HG03066 (cell line): ENCODE results near the gene ZNF232.
"Not testable (repeated sequence)": the region's sequence is repeated elsewhere in the genome, so short reads cannot be mapped to it uniquely, and the experiment has no call there.

Source experiments
- ATAC-seq: cut with Tn5 transposase; IDR thresholded peaks from one replicate; pipeline ENCODE4 v1.9.1; 2021; ENCODE audit warnings: low read depth; ENCODE audit not compliant: unreplicated experiment

ZNF232 gene

DNA sequence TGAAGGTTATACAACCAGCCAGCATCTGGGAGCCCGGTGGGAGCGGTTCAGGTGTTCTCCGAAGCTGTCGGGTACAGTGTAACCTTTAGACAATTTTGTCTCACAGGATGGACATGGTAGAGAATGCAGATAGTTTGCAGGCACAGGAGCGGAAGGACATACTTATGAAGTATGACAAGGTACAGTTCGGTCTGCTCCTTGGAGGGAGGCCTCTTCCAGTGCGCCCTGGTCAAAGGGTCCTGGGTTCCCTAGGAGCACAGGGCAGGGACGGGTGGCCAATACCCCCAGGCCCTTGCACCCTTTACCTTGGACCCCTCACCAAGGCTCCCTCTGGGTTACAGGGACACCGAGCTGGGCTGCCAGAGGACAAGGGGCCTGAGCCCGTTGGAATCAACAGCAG is 18.6 kb upstream of the ZNF232 start:
- not testable (repeated sequence) for ATAC-seq

DNA sequence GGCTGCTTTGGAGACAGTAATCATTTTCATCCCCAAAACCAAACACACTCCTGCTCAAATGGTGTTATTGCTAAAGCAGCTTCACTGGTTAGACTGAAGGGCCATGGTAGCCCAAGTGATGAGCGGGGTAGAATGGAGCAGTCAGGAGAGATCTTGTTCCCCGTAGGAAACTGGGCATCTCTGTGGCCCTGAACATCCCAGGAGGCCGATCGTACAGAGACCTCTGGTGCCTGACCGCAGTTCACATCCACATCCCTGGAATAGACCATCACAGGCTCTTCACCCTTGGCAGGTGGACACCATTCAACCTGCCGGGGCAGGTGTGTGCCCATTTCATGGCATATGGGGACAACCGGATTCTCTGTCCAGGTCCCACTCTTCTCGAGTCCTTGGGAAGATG is 18.1 kb upstream of the ZNF232 start:
- not testable (repeated sequence) for ATAC-seq

- ATAC-seq, result no peak
Measured at GRCh38 chr17:5128905-5129535, 17.3 kb upstream of the ZNF232 start.

GRCh38 chr17:5128387-5128786 is 16.7 kb upstream of the ZNF232 start:
- ATAC-seq, result not testable (repeated sequence)

- ATAC-seq, result no peak
Measured at GRCh38 chr17:5127910-5128309, 16.2 kb upstream of the ZNF232 start.

DNA sequence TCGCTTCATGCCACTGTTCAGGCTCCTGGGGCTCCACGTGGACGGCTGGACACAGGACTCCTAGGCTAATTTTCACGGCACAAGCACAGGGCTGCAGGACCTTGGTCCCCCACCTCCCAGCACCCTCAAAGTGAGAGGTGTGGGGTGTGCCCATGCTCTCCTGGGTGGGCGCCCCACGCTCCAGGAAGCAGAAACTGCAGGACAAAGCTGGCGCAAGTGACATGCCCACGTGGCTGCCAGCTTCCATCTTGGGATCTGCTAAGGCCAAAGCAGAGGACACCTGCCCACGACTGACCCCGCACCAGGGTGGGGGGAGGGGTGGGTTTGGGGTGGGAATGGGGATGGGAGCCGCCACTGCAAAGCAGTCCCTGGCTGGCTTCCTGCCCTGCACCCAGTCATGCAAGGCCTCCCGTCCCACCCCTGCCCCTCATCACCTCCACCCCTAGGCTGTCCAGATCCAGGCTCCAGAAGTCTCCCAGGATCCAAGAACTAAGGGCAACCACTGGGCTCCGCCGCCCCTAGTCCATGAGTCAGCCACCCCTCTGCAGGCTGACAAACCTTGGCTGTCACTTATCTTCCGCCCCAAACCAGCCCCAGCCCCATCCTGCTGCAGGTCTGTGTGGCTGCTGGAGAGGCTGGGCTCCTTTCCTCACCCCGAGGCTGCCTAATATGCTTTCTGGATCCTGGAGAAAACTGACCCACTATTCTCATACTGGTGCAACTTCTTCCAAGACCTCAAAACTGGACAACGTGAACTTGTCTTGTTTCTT is 15.2 kb upstream of the ZNF232 start:
- no peak for ATAC-seq

DNA sequence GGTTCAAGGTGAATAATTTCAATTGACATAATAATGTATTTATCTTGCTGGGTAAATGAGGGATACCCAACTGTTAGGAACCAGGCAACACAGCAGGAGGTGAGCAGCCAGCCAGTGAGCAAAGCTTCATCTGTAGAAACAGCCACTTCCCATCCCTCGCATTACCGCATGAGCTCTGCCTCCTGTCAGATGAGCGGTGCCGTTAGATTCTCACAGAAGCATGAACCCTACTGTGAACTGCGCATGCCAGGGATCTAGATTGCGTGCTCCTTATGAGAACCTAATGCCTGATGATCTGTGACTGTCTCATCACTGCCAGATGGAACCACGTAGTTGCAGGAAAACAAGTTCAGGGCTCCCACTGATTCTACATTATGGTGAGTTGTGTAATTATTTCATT is 13.2 kb upstream of the ZNF232 start:
- ATAC-seq, result not testable (repeated sequence)

DNA sequence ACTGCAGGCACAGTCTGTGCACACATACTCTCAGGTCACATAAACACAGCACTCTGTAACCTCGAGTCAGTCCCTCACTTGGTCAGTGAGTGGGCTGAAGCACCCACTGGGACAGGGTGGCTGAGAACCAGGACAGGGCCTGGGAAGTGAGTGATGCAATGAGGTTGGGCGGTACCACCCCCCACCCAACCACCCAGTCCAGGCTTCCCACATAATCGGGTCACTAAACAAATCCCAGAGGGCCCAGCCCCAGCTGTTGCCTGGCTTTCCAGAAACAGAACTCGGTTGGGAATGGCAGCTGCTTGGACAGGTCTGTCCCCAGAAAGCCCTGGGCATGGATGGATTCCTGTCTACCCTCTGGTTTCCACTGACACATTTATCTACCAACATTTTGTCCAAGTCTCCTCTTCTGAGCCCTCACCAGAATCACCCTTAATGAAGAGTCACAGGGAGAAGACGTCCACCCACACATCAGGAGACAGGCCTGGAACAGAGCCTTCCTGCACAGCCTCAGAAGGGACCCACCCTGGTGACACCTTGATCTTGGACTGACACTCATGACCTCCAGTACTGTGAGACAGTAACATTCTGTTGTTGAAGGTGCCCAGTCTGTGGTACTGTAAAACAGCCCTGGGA is 12.6 kb upstream of the ZNF232 start:
- ATAC-seq, result not testable (repeated sequence)

DNA sequence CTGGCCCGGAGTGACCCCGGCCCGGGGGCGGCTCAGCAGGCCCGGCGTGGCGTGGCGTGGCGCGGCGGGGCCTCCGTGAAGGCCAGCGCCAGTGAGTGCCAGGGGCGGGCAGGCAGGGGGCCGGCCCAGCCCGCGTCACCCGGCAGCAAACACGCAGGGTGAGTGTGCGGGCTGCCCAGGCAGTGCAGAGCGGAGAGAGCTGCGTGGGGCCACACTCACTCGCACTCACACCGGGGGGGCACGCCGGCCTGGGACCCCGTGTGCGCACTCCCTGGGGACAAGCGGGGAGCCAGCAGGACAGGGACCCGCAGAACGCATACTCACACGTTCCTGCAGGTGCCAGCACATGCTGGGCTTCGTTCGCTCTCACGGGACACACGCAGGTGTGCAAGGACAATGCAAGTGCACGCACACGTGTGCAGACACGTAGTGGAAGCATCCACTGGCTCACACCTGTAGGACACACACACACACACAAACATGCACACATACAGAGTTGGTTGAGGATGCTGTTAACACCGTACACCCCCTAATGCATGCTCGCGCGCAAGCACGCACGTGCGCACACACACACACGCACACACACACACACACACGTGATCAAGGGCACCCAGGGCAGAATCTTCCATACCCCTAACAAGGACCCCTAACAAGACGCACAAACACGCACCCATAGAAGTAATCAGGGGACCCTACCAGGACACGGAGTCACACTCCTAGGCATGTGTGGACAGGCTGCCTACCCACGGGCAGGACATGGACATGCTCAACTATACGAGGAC is 11.9 kb upstream of the ZNF232 start:
- ATAC-seq, result no peak

DNA sequence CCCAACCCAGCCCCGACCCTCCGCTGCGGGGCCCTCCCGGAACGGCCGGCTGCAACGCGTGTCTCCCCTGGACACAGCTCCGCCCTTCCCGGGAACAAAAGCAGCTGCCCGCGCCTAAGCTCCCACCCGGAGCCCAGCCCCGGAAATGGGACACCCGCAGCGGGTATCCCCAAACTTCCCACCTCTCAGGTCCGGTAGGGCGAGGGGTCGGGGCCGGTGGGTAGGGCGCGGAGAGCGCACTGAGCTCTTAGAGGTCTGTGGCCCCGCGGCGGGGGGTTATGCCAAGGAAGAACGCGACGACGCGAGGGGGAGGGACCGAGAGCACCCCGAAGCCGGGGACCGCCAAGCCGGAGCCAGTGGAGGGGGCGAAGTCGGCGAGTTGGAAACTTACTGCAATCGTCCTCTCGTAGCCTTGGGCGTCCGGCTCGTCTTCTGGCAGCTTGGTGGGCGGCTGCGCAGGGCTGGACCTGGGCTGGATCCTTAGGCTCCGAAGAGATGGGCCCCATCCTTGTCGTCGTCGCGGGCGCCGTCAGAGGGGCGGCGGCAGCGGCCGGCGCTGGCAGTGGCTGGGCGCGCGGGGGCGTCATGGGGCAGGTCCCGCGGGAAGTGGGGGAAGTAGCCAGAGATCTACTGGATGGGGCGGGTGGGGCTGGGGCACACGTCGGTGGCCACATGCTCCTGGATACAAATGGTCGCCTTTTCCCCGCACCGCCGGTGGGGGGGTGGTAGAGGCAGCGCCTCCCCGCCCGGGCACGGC is 11.1 kb upstream of the ZNF232 start:
- no peak for ATAC-seq

GRCh38 chr17:5122056-5122455 is 10.4 kb upstream of the ZNF232 start:
- ATAC-seq, result not testable (repeated sequence)

DNA sequence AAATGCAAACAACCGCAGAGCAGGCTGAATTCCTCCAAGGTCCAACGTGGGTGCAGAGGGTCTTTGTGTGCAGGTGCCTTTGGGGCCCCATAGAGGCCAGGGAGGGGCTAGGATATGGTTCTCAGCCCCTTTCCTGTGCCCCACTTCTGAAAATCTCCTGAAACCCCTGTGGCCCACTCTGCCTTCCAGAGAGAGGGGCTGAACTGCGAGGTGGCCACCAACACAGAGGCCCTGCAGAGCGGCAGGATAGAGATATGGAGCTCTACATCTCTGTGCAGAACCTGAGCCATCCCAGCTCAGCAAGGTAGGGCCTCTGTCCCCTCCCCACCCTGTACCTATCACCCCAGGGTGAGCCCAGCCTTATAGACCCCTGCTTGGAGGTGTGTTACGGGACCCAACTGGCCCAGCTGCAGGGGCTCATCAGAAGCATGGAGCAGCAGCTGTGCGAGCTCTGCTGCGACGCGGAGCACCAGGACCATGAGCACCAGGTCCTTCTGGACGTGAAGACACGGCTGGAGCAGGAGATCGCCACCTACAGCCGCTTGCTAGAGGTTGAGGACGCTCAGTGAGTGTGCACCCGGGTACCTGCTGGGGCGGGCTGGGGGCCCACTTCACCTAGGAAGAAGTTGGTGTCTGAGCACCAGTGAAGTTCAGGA is 9.6 kb upstream of the ZNF232 start:
- ATAC-seq, result no peak

GRCh38 chr17:5120436-5121185 is 8.9 kb upstream of the ZNF232 start:
- not testable (repeated sequence) for ATAC-seq

DNA sequence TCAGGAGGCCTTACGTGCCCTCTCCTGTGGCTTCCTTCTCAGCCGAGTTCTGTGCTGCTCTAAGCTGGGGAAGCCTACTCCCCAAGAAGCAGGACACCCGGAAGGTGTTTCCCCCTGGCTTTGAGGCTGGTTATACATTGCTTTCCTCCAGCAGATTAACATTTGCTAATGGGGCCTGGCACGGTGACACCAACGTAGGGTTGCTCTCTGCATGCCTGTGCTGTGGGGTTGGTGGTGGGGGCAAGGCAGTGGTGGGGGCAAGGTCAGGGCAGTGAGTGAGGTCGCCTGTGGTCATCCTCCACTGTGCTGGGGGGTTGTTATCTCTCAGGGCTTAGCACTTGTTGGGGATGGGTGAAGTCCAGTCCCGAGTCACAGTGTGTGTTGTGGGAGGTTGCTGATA is 8.4 kb upstream of the ZNF232 start:
- ATAC-seq, result no peak

DNA sequence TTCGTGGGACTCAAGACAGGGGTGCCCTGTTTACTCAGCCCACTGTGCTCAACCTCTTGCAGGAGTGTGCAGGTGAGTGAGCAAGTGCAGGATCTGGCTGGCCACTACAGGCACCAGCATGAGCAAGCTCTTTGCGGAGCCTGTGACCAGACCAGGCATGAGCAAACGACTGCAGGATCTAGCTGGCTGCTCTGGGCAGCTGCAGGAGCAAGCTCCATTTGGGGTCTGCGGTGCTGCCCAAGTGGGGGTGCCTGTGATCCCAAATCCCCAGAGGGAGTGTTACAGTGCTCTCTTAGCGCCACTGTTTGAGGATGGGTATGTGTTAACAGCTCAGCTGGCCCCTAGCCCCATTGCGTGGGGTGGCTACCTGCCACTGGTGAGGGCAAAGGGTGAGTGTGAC is 6.5 kb upstream of the ZNF232 start:
- ATAC-seq, result no peak

DNA sequence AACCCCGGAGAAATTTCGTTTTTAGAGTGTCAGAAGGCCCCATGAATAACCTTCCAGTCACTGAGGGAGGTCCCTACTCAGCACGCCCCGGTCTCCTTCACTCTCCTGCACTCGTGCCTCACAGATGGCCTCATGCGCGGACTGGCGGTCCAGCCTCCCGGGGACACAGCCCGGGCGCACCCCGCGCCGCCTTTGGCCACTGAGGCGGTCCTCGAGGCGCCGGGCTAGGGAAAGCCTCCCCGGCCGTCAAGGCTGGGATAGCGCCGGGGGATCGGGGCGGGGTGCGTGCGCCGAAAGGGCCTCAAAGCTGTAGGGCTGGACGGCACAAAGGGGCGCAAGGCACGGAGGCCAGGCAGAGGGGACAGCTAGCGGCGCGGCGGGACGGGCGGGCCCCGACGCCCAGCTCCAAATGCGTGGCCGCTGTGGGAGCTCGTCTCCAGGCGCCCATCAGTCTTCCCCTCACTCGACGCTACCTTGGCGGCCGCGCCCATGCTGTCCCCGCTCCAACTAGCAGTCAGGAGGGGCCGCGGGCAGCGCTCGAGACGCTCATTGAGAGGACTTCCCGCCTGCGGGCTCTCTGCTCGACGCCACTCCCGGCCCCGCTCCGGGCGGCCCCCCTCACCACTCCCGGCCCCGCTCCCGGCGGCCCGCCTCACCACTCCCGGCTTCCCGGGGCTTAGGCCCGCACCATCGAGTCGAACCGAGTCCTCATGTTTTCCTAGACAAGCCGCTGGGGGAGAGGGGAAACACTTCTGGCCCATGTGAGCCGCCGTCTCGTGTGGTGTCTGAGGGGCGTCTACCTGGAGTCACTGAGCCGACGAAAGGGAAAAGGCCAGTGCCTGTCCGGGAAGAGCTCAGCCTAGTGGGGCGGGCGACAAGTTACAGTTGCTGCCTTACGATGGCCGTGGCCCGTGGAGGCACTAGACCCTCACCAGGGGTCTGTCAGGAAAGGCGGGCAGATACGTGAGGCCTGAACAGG is 4.3 kb upstream of the ZNF232 start, which contains the start of gene USP6:
TSS of gene USP6 (plus strand) at position 360 of the 979 bp plus-strand sequence. CDS start 14,336 bp downstream, outside the sequence.
- ATAC-seq, result no peak

- ATAC-seq, result no peak
Measured at GRCh38 chr17:5110816-5111215, 862 bp downstream of the ZNF232 start.

DNA sequence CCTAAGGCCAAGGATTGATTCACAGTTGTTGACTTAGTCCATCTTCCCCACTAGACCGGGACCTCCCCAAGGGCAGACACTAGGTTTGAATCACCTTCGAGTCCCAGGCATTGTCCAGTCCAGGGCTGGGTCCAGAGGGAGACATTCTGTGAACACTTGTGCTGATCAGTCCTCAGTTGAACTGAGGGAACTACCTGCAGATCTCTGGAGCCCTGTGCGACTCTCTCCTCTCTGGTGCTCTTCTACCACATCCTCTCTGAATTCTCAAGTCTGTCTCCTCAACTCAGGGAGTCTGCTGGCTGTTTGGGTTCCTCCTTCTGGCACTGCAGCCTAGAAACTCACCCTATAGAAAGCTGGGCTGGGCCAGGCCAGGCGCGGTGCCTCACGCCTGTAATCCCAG is 10.8 kb downstream of the ZNF232 start:
- no peak for ATAC-seq
